HEK293T (cell line): Measurements from ENCODE around the gene PLEKHG2.

Source experiments
- CTCF ChIA-PET: fragments of 350-600 bp; formaldehyde crosslinking; extraction: SDS; loops from one replicate; lab custom pipeline; 2021; ENCODE audit warnings: antibody characterized with exemption, inconsistent platforms; lab: Yijun Ruan, JAX
- POLR2A ChIA-PET: fragments of 350-600 bp; formaldehyde crosslinking; extraction: SDS; loops from one replicate; lab custom pipeline; 2020; ENCODE audit warnings: antibody characterized with exemption, inconsistent platforms; lab: Yijun Ruan, JAX
- DNase-seq: peaks from one replicate; pipeline ENCODE4 v3.0.0; 2012; ENCODE audit warnings: mixed read lengths; ENCODE audit errors: extremely low spot score
- ARNT ChIP-seq: fragments of 450-650 bp; IDR thresholded peaks from 2 replicates; pipeline ENCODE4 v1.6.1; 2017; ENCODE audit warnings: mild to moderate bottlenecking
- BHLHE40 ChIP-seq: fragments of 450-650 bp; IDR thresholded peaks from 2 replicates; pipeline ENCODE4 v1.6.1; 2016; ENCODE audit warnings: mild to moderate bottlenecking, moderate library complexity, borderline replicate concordance
- CTBP1 ChIP-seq: fragments of 450-650 bp; IDR thresholded peaks from 2 replicates; pipeline ENCODE4 v1.6.1; 2016; ENCODE audit warnings: borderline replicate concordance
- ELF4 ChIP-seq: fragments of 450-650 bp; IDR thresholded peaks from 2 replicates; pipeline ENCODE4 v1.6.1; 2017; ENCODE audit warnings: antibody characterized with exemption
- FOXA1 ChIP-seq: fragments of 450-650 bp; IDR thresholded peaks from 2 replicates; pipeline ENCODE4 v1.6.1; 2016; ENCODE audit warnings: mild to moderate bottlenecking
- FOXK2 ChIP-seq: fragments of 450-650 bp; IDR thresholded peaks from 2 replicates; pipeline ENCODE4 v1.6.1; 2016; ENCODE audit warnings: mild to moderate bottlenecking
- FOXM1 ChIP-seq: fragments of 450-650 bp; IDR thresholded peaks from 2 replicates; pipeline ENCODE4 v1.6.1; 2017; ENCODE audit warnings: mild to moderate bottlenecking, borderline replicate concordance
- HDGF ChIP-seq: fragments of 450-650 bp; IDR thresholded peaks from 2 replicates; pipeline ENCODE4 v1.6.1; 2017; ENCODE audit warnings: antibody characterized with exemption, borderline replicate concordance
- L3MBTL2 ChIP-seq: fragments of 450-650 bp; conservative IDR thresholded peaks from 2 replicates; pipeline ENCODE4 v1.6.1; 2016; ENCODE audit warnings: mild to moderate bottlenecking
- LEF1 ChIP-seq: fragments of 450-650 bp; IDR thresholded peaks from 2 replicates; pipeline ENCODE4 v1.6.1; 2017; ENCODE audit warnings: mild to moderate bottlenecking, borderline replicate concordance
- NFRKB ChIP-seq: fragments of 450-650 bp; IDR thresholded peaks from 2 replicates; pipeline ENCODE4 v1.6.1; 2016; ENCODE audit warnings: mild to moderate bottlenecking, moderate library complexity
- PKNOX1 ChIP-seq: fragments of 450-650 bp; IDR thresholded peaks from 2 replicates; pipeline ENCODE4 v1.6.1; 2016
- SP1 ChIP-seq: fragments of 450-650 bp; IDR thresholded peaks from 2 replicates; pipeline ENCODE4 v1.6.1; 2017
- SUZ12 ChIP-seq: fragments of 450-650 bp; IDR thresholded peaks from 2 replicates; pipeline ENCODE4 v1.6.1; 2016; ENCODE audit warnings: mild to moderate bottlenecking
- TARDBP ChIP-seq: fragments of 450-650 bp; IDR thresholded peaks from 2 replicates; pipeline ENCODE4 v1.6.1; 2016
- ZNF384 ChIP-seq: fragments of 450-650 bp; IDR thresholded peaks from 2 replicates; pipeline ENCODE4 v1.6.1; 2016

PLEKHG2 gene

GRCh38 chr19:39397360-39398296, 14.8 kb upstream of the PLEKHG2 start:
- POLR2A ChIA-PET = interaction anchor here (1.0 to 2.0 kb wide), 4 partner anchors 10 to 38 kb away, joined by 5 to 17 read pairs (median 8); partner anchors contain the start of genes PLEKHG2 and RPS16
- CTCF ChIA-PET = interaction anchor here (0.6 to 2.8 kb wide), 4 partner anchors 11 to 278 kb away, joined by 3 to 25 read pairs (median 6); partner anchors contain the start of gene PLEKHG2
- TF ChIP-seq HDGF (peak; percentile 67; the same call in 1 of the 2 replicates), L3MBTL2 (no peak)
- DNase-seq = peak; percentile 84

- CTCF ChIA-PET = interaction anchor here (0.6 to 2.8 kb wide), 4 partner anchors 10 to 277 kb away, joined by 3 to 25 read pairs (median 6); partner anchors contain the start of gene PLEKHG2
- POLR2A ChIA-PET = interaction anchor here (1.0 to 2.0 kb wide), 3 partner anchors 9 to 37 kb away, joined by 7 to 17 read pairs (median 9); partner anchors contain the start of genes PLEKHG2 and RPS16
- DNase-seq = no peak
- TF ChIP-seq FOXA1 (no peak), BHLHE40 (no peak), FOXM1 (no peak), NFRKB (no peak), SP1 (no peak), SUZ12 (no peak), HDGF (no peak), ARNT (no peak), PKNOX1 (no peak), TARDBP (no peak), L3MBTL2 (no peak)
Observed at GRCh38 chr19:39398297-39398864, 14.1 kb upstream of the PLEKHG2 start.

GRCh38 chr19:39399668-39400050, 12.8 kb upstream of the PLEKHG2 start:
- POLR2A ChIA-PET = interaction anchor here (0.9 to 10.0 kb wide), 2 partner anchors 12 to 36 kb away, joined by 3 to 54 read pairs; partner anchors contain the start of gene RPS16
- no peak for DNase-seq
- TF ChIP-seq ZNF384 (no peak), CTBP1 (no peak), HDGF (no peak)
- CTCF ChIA-PET = no interaction called here

GRCh38 chr19:39400061-39400460, 12.4 kb upstream of the PLEKHG2 start:
- DNase-seq = no peak
- POLR2A ChIA-PET = interaction anchor here (1.3 to 10.0 kb wide), 2 partner anchors 8 to 35 kb away, joined by 3 to 54 read pairs; partner anchors contain the start of genes MED29, PAF1 and RPS16
- TF ChIP-seq ELF4 (no peak), NFRKB (no peak), SP1 (no peak), FOXM1 (no peak), ZNF384 (no peak), ARNT (no peak), HDGF (no peak), PKNOX1 (no peak), L3MBTL2 (no peak), BHLHE40 (no peak)
- CTCF ChIA-PET = no interaction called here

GRCh38 chr19:39401070-39401548, 11.4 kb upstream of the PLEKHG2 start:
- no peak for DNase-seq
- ChIA-PET POLR2A (interaction anchor here (0.8 to 10.0 kb wide), 3 partner anchors 10 to 34 kb away, joined by 3 to 54 read pairs (median 3); partner anchors contain the start of genes MED29, PAF1 and RPS16), CTCF (interaction anchor here (1.1 kb wide), 1 partner anchor 11 kb away, joined by 5 read pairs; the partner anchor contains the start of gene PLEKHG2)
- TF ChIP-seq PKNOX1 (no peak), SUZ12 (no peak), CTBP1 (no peak), FOXA1 (no peak), ARNT (no peak), TARDBP (no peak), ELF4 (no peak), ZNF384 (no peak), L3MBTL2 (no peak), NFRKB (no peak), FOXM1 (no peak), FOXK2 (no peak), BHLHE40 (no peak), HDGF (no peak), SP1 (no peak), LEF1 (no peak)
